ENCODE data around the gene IL1R2. TPM values are rescaled to one million over a fixed set of nuclear protein-coding genes. Genes with fewer than 3 reads are reported as not detected.

The IL1R2 gene
- total and polyA plus RNA-seq, 2 of the 8 experiments (the other 6 are each of a cell fraction or from before 2014, with no cell fraction given) = 0.06 TPM; not detected in 1

DNA sequence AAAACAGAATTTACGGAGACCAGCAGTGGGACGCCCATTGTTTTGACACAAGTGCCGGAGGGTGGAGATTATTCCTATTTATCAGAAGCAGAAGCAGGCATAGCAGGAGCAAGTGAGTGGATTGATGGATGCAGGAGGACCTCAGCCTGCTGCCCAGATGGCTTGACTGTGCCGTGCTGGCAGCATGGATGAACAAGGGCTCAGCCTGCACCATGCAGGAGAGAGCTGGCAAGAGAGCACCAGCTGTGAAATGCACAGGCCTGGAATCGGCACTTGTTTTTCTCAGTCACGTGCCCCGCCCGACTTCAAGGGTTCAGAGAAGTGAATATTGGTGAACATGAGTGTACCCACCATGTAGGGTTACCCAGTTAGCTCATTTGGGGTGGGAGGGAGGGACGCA, 4.0 kb downstream of the IL1R2 start:
- Histone ChIP-seq H3K23me2 (ENCODE audit: low read depth, low read length) (no peaks in the 10 kb centered on the region), H2BK15ac (ENCODE audit: low read length) (no peak overlapping the region), H4K91ac (replicated peaks; ENCODE audit: insufficient read length, low read length) (no peak overlapping the region), H3K4ac (replicated peaks; ENCODE audit: insufficient read length, low read depth, low read length) (no peak overlapping the region), H3K18ac (ENCODE audit: extremely low read depth, low read length) (no peak overlapping the region), H3K79me2 (ENCODE audit: control insufficient read depth in 1 of 2, insufficient read depth in 2 of 2, low read length in 2 of 2) (no peaks in the 10 kb centered on the region), H3K27ac (ENCODE audit: low read depth, low read length) (no peak overlapping the region), H3K4me2 (ENCODE audit: insufficient read depth in 1 of 2, low read depth in 2 of 2, low read length in 2 of 2) (no peak overlapping the region), H3K4me1 (replicated peaks in 1 of 4; ENCODE audit: control insufficient read depth in 3 of 4, insufficient read depth in 4 of 4, low read length in 3 of 4) (0 out of 7 replicates have a peak, but pooled peaks cover 0 to 2% (median 0%) of the 10 kb centered on the region in 4 experiments), H3K9me3 (ENCODE audit: insufficient read depth in 2 of 2, low read depth in 1 of 2, low read length in 1 of 2) (no peaks in the 10 kb centered on the region), H4K5ac (ENCODE audit: insufficient read length, low read depth, low read length) (no peak overlapping the region), H2AFZ (ENCODE audit: low read length) (no peak overlapping the region), H4K20me1 (replicated peaks in 1 of 2; ENCODE audit: control insufficient read depth in 1 of 2, insufficient read depth in 2 of 2, low read length in 2 of 2) (no peaks in the 10 kb centered on the region), H4K8ac (ENCODE audit: extremely low read depth, insufficient read depth, low read length) (no peak overlapping the region), H2BK20ac (ENCODE audit: low read length) (no peak overlapping the region), H2AK5ac (ENCODE audit: low read depth, low read length) (no peak overlapping the region), H3K27me3 (replicated peaks in 1 of 4; ENCODE audit: control insufficient read depth in 3 of 4, extremely low read depth in 1 of 4, insufficient read depth in 3 of 4, low read length in 3 of 4) (no peaks in the 10 kb centered on the region), H2BK5ac (ENCODE audit: low read depth, low read length) (no peak overlapping the region), H3K56ac (replicated peaks; ENCODE audit: insufficient read length, low read depth, low read length) (no peak overlapping the region), H2BK12ac (ENCODE audit: low read depth, low read length) (no peak overlapping the region), H3K9ac (replicated peaks in 1 of 4; ENCODE audit: extremely low read depth in 1 of 4, low read depth in 3 of 4, low read length in 3 of 4) (no peak overlapping the region), H3K36me3 (ENCODE audit: control insufficient read depth in 2 of 4, insufficient read depth in 4 of 4, low read length in 3 of 4) (no peaks in the 10 kb centered on the region), H2BK120ac (replicated peaks; ENCODE audit: low read depth, low read length) (no peak overlapping the region), H3K23ac (ENCODE audit: insufficient read length) (no peak overlapping the region), H3K14ac (ENCODE audit: insufficient read length) (no peak overlapping the region), H3K4me3 (ENCODE audit: extremely low read depth in 1 of 4, insufficient read depth in 2 of 4, low read depth in 3 of 4, low read length in 4 of 4) (no peak overlapping the region), H3K79me1 (ENCODE audit: low read depth, low read length) (no peaks in the 10 kb centered on the region)
- DNase-seq (ENCODE audit: low read depth in 1 of 2, low spot score in 2 of 2) = no peak
- CTCF ChIA-PET (ENCODE audit: partially characterized antibody) = interaction anchor here (1.4 to 3.9 kb wide), 2 partner anchors 10 to 112 kb away, joined by 3 to 26 read pairs; no protein-coding TSS in a partner anchor
- FAIRE-seq = no peak
- POLR2A ChIA-PET (ENCODE audit: partially characterized antibody) = no interaction called here
- 85% methylated on average over 8 of the region's 9 CpGs; no CpG with 5 or more reads in 1 of the 2 experiments for WGBS, 2 experiments (ENCODE audit: extremely low coverage in 1 of 2, insufficient coverage in 1 of 2, insufficient read length in 1 of 2, insufficient replicate concordance in 2 of 2, low coverage in 1 of 2, low lambda C conversion rate in 2 of 2, missing lambda C conversion rate in 1 of 2)
- TF ChIP-seq, protein P1, sequence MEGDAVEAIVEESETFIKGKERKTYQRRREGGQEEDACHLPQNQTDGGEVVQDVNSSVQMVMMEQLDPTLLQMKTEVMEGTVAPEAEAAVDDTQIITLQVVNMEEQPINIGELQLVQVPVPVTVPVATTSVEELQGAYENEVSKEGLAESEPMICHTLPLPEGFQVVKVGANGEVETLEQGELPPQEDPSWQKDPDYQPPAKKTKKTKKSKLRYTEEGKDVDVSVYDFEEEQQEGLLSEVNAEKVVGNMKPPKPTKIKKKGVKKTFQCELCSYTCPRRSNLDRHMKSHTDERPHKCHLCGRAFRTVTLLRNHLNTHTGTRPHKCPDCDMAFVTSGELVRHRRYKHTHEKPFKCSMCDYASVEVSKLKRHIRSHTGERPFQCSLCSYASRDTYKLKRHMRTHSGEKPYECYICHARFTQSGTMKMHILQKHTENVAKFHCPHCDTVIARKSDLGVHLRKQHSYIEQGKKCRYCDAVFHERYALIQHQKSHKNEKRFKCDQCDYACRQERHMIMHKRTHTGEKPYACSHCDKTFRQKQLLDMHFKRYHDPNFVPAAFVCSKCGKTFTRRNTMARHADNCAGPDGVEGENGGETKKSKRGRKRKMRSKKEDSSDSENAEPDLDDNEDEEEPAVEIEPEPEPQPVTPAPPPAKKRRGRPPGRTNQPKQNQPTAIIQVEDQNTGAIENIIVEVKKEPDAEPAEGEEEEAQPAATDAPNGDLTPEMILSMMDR (IDR thresholded peaks at IDR 0.05; ENCODE audit: control extremely low read depth in 1 of 3, insufficient read depth in 1 of 3, low read depth in 1 of 3, low read length in 3 of 3) = no peak
- no peak for TF ChIP-seq ASH2L (IDR thresholded peaks at IDR 0.05; ENCODE audit: low read length)
